H1 (cell line): ENCODE data around the gene PDZD2. TPM values are rescaled to one million over a fixed set of nuclear protein-coding genes. Genes with fewer than 3 reads are reported as not detected.

ENCODE experiments used
- CTCF ChIA-PET: fragments of 300-600 bp; sonication (Branson Sonifier 250); formaldehyde crosslinking; loops from one replicate; lab custom pipeline; 2021; ENCODE audit not compliant: partially characterized antibody; lab: Charles Lee
- POLR2A ChIA-PET: fragments of 300-600 bp; sonication (Branson Sonifier 250); formaldehyde crosslinking; loops from one replicate; lab custom pipeline; 2021; ENCODE audit warnings: inconsistent platforms; ENCODE audit not compliant: partially characterized antibody; lab: Charles Lee
- DNase-seq, 2 experiments: peaks; one replicate each; pipeline versions ENCODE4 v3.0.0 to v3.0.0-alpha.2; 2010 to 2022; ENCODE audit warnings: low spot score in 2 of 2, low read depth in 1 of 2, mixed read lengths in 1 of 2
- FAIRE-seq: peaks from 2 replicates; lab custom pipeline; 2011; peaks lifted over from hg19 to GRCh38; lab: Jason Lieb, UNC
- H2AFZ ChIP-seq: 2 replicates; pipeline ENCODE4 v1.8.1; 2012; ENCODE audit warnings: low read length, inconsistent platforms
- H2AK5ac ChIP-seq: 2 replicates; pipeline ENCODE4 v1.6.1; 2013; ENCODE audit warnings: low read depth, low read length
- H2BK120ac ChIP-seq: replicated peaks from 2 replicates; pipeline ENCODE3; 2013; ENCODE audit warnings: low read depth, low read length, inconsistent platforms
- H2BK12ac ChIP-seq: 2 replicates; pipeline ENCODE4 v1.6.1; 2013; ENCODE audit warnings: low read depth, low read length
- H2BK15ac ChIP-seq: 2 replicates; pipeline ENCODE4 v1.6.1; 2013; ENCODE audit warnings: low read length
- H2BK20ac ChIP-seq: 2 replicates; pipeline ENCODE4 v1.6.1; 2013; ENCODE audit warnings: low read length
- H2BK5ac ChIP-seq: 2 replicates; pipeline ENCODE4 v1.6.1; 2013; ENCODE audit warnings: low read depth, low read length
- H3K14ac ChIP-seq: 2 replicates; pipeline ENCODE4 v1.6.1; 2013; ENCODE audit warnings: inconsistent platforms; ENCODE audit not compliant: insufficient read length
- H3K18ac ChIP-seq: 2 replicates; pipeline ENCODE4 v1.6.1; 2013; ENCODE audit warnings: low read length; ENCODE audit errors: extremely low read depth
- H3K23ac ChIP-seq: 2 replicates; pipeline ENCODE4 v1.6.1; 2013; ENCODE audit warnings: inconsistent platforms; ENCODE audit not compliant: insufficient read length
- H3K23me2 ChIP-seq: 2 replicates; pipeline ENCODE4 v1.6.1; 2013; ENCODE audit warnings: low read depth, low read length
- H3K27ac ChIP-seq: 2 replicates; pipeline ENCODE4 v1.6.1; 2011; ENCODE audit warnings: low read depth, low read length, inconsistent platforms
- H3K27me3 ChIP-seq, 4 experiments: replicated peaks in 1 of 4; 1 replicate in 1 of 4; 2 replicates in 3 of 4; pipeline versions ENCODE4 v1.6.1 to v1.8.1; 2011 to 2013; ENCODE audit warnings: low read length in 3 of 4, mild to moderate bottlenecking in 3 of 4, inconsistent platforms in 2 of 4, mixed read lengths in 2 of 4, moderate library complexity in 1 of 4; ENCODE audit not compliant: control insufficient read depth in 3 of 4, insufficient read depth in 3 of 4; ENCODE audit errors: extremely low read depth in 1 of 4
- H3K36me3 ChIP-seq, 4 experiments: 2 replicates each; pipeline versions ENCODE4 v1.6.1 to v1.8.1; 2011 to 2013; ENCODE audit warnings: mild to moderate bottlenecking in 4 of 4, low read length in 3 of 4, moderate library complexity in 2 of 4, control low read depth in 1 of 4, inconsistent platforms in 1 of 4; ENCODE audit not compliant: insufficient read depth in 4 of 4, control insufficient read depth in 2 of 4
- H3K4ac ChIP-seq: replicated peaks from 2 replicates; pipeline ENCODE3; 2013; ENCODE audit warnings: low read length, low read depth, mixed read lengths, inconsistent platforms; ENCODE audit not compliant: insufficient read length
- H3K4me1 ChIP-seq, 4 experiments: replicated peaks in 1 of 4; 1 replicate in 1 of 4; 2 replicates in 3 of 4; pipeline versions ENCODE4 v1.6.1 to v1.8.1; 2011 to 2013; ENCODE audit warnings: low read length in 3 of 4, inconsistent platforms in 2 of 4, mixed read lengths in 1 of 4; ENCODE audit not compliant: insufficient read depth in 4 of 4, control insufficient read depth in 3 of 4
- H3K4me2 ChIP-seq, 2 experiments: 2 replicates each; pipeline versions ENCODE4 v1.6.1 to v1.8.1; 2011 to 2013; ENCODE audit warnings: low read depth in 2 of 2, low read length in 2 of 2, control low read depth in 1 of 2, inconsistent platforms in 1 of 2, mild to moderate bottlenecking in 1 of 2; ENCODE audit not compliant: insufficient read depth in 1 of 2
- H3K4me3 ChIP-seq, 4 experiments: fragments of 200-600, 300-600 bp in 1 of 4; sonication (generic), shearing (Covaris generic), sonication (Bioruptor Twin) in 1 of 4; 2 replicates each; pipeline versions ENCODE4 v1.5.1 to v1.8.1; 2011 to 2016; ENCODE audit warnings: low read length in 4 of 4, low read depth in 3 of 4, control low read depth in 2 of 4, inconsistent platforms in 2 of 4, mild to moderate bottlenecking in 2 of 4, mixed read lengths in 1 of 4, moderate library complexity in 1 of 4; ENCODE audit not compliant: insufficient read depth in 2 of 4; ENCODE audit errors: extremely low read depth in 1 of 4
- H3K56ac ChIP-seq: replicated peaks from 2 replicates; pipeline ENCODE3; 2013; ENCODE audit warnings: low read depth, mild to moderate bottlenecking, mixed read lengths, low read length, inconsistent platforms; ENCODE audit not compliant: insufficient read length
- H3K79me1 ChIP-seq: 2 replicates; pipeline ENCODE4 v1.6.1; 2013; ENCODE audit warnings: low read depth, low read length, control low read depth
- H3K79me2 ChIP-seq, 2 experiments: 2 replicates each; pipeline versions ENCODE4 v1.6.1 to v1.8.1; 2012 to 2013; ENCODE audit warnings: low read length in 2 of 2, mild to moderate bottlenecking in 2 of 2, inconsistent platforms in 1 of 2; ENCODE audit not compliant: insufficient read depth in 2 of 2, control insufficient read depth in 1 of 2
- H3K9ac ChIP-seq, 4 experiments: replicated peaks in 1 of 4; 1 replicate in 1 of 4; 2 replicates in 3 of 4; pipeline versions ENCODE4 v1.6.1 to v1.8.1; 2011 to 2013; ENCODE audit warnings: low read depth in 3 of 4, low read length in 3 of 4, control low read depth in 2 of 4, mild to moderate bottlenecking in 2 of 4, moderate library complexity in 2 of 4, inconsistent platforms in 1 of 4; ENCODE audit errors: extremely low read depth in 1 of 4
- H3K9me3 ChIP-seq, 2 experiments: 2 replicates each; pipeline versions ENCODE4 v1.6.1 to v1.8.1; 2012 to 2013; ENCODE audit warnings: mild to moderate bottlenecking in 2 of 2, moderate library complexity in 2 of 2, control low read depth in 1 of 2, inconsistent platforms in 1 of 2, low read depth in 1 of 2, low read length in 1 of 2, mixed read lengths in 1 of 2; ENCODE audit not compliant: insufficient read depth in 2 of 2
- H4K20me1 ChIP-seq, 2 experiments: replicated peaks in 1 of 2; 2 replicates each; pipeline versions ENCODE3 to v1.8.1; 2011 to 2013; ENCODE audit warnings: inconsistent platforms in 2 of 2, low read length in 2 of 2, mild to moderate bottlenecking in 1 of 2; ENCODE audit not compliant: insufficient read depth in 2 of 2, control insufficient read depth in 1 of 2
- H4K5ac ChIP-seq: 2 replicates; pipeline ENCODE4 v1.6.1; 2013; ENCODE audit warnings: low read length, low read depth, mixed read lengths, inconsistent platforms; ENCODE audit not compliant: insufficient read length
- H4K8ac ChIP-seq: 2 replicates; pipeline ENCODE4 v1.8.0; 2013; ENCODE audit warnings: mild to moderate bottlenecking, moderate library complexity, low read length, inconsistent platforms; ENCODE audit not compliant: insufficient read depth; ENCODE audit errors: extremely low read depth
- H4K91ac ChIP-seq: replicated peaks from 2 replicates; pipeline ENCODE3; 2013; ENCODE audit warnings: low read length, mixed read lengths, inconsistent platforms; ENCODE audit not compliant: insufficient read length
- BCL11A ChIP-seq, 2 experiments: IDR thresholded peaks; one replicate each; pipeline ENCODE4 v1.6.1; 2011; ENCODE audit warnings: low read depth in 2 of 2, low read length in 2 of 2, mild to moderate bottlenecking in 2 of 2
- CEBPB ChIP-seq: IDR thresholded peaks from 2 replicates; pipeline ENCODE4 v1.6.1; 2012; ENCODE audit warnings: low read depth, low read length
- CREB1 ChIP-seq: IDR thresholded peaks from 2 replicates; pipeline ENCODE4 v1.6.1; 2012; ENCODE audit warnings: inconsistent platforms
- NANOG ChIP-seq: IDR thresholded peaks from 2 replicates; pipeline ENCODE4 v1.6.1; 2011; ENCODE audit warnings: low read length, low read depth, mild to moderate bottlenecking, inconsistent platforms; ENCODE audit not compliant: insufficient read depth, poor library complexity, severe bottlenecking
- WGBS, 2 experiments: shearing (Covaris generic) in 1 of 2; methylation state at CpG; one replicate each; pipeline versions ENCODE4 v1.1.6 to v1.1.7; 2013 to 2015; ENCODE audit warnings: low lambda C conversion rate in 2 of 2, mixed read lengths in 2 of 2, inconsistent platforms in 1 of 2, low coverage in 1 of 2, missing lambda C conversion rate in 1 of 2; ENCODE audit not compliant: insufficient replicate concordance in 2 of 2, insufficient coverage in 1 of 2, insufficient read length in 1 of 2; ENCODE audit errors: extremely low coverage in 1 of 2, missing lambda C conversion rate in 1 of 2; 5-methylcytosine and 5-hydroxymethylcytosine counted together
- polyA plus RNA-seq, 7 experiments: library from polyadenylated mRNA; depleted of rRNA in 3 of 7; stranded (reverse) in 5 of 7; unstranded in 2 of 7; fragments of >200 nt in 5 of 7; fragments of 200-250 nt in 2 of 7; gene quantifications; 1 replicate in 5 of 7; 2 replicates in 1 of 7; 4 replicates in 1 of 7; pipeline versions ENCODE4 v1.2.1 to v1.2.3, GENCODE V29; 2011 to 2013; ENCODE audit warnings: missing spikeins in 2 of 7, mixed read lengths in 2 of 7
- total RNA-seq: library from RNA; stranded (reverse); fragmentation: NEBNext Ultra II Directional; extraction: Animal tissue kit (Norgen Biotek cat#: 25700); gene quantifications from 2 replicates; pipeline ENCODE4 v1.2.1, GENCODE V29; 2021

The PDZD2 gene
- total and polyA plus RNA-seq, 2 of the 8 experiments (the other 6 are each of a cell fraction or from before 2014, with no cell fraction given) = 1.2 to 6.8 TPM

GRCh38 chr5:32068561-32068960, 429.6 kb downstream of the PDZD2 start:
- Histone ChIP-seq H2BK5ac (no peak overlapping the region), H4K91ac (no peak overlapping the region), H3K9me3 (no peaks in the 10 kb centered on the region), H3K27ac (no peak overlapping the region), H3K9ac (no peak overlapping the region), H3K23ac (no peak overlapping the region), H3K4me3 (no peak overlapping the region), H2BK12ac (no peak overlapping the region), H4K5ac (no peak overlapping the region), H3K4me1 (no peaks in the 10 kb centered on the region), H4K8ac (no peak overlapping the region), H3K4ac (no peak overlapping the region), H2BK15ac (no peak overlapping the region), H3K79me2 (no peaks in the 10 kb centered on the region), H2BK20ac (no peak overlapping the region), H3K14ac (no peak overlapping the region), H3K79me1 (no peaks in the 10 kb centered on the region), H3K36me3 (no peaks in the 10 kb centered on the region; a peak in 1 of 8 replicates), H3K27me3 (no peaks in the 10 kb centered on the region), H2BK120ac (no peak overlapping the region), H3K18ac (no peak overlapping the region), H4K20me1 (no peaks in the 10 kb centered on the region), H2AK5ac (no peak overlapping the region), H3K56ac (no peak overlapping the region), H3K4me2 (no peak overlapping the region), H3K23me2 (no peaks in the 10 kb centered on the region), H2AFZ (no peak overlapping the region)
- ChIA-PET POLR2A (interaction anchor here (0.6 kb wide), 1 partner anchor 1783 kb away, joined by 3 read pairs; no protein-coding TSS in a partner anchor), CTCF (interaction anchor here (0.9 to 3.7 kb wide), 4 partner anchors 10 to 213 kb away, joined by 3 to 24 read pairs (median 5); no protein-coding TSS in a partner anchor)
- TF ChIP-seq NANOG = no peak
- TF ChIP-seq BCL11A (IDR thresholded peaks at IDR 0.05; ENCODE audit: low read depth in 2 of 2, low read length in 2 of 2) = no peak
- no peak for TF ChIP-seq CEBPB
- TF ChIP-seq CREB1 = no peak
- no peak for DNase-seq
- 60% methylated on average over 2 of the region's 2 CpGs; no CpG with 5 or more reads in 1 of the 2 experiments for WGBS, 2 experiments
- FAIRE-seq = no peak
